HG02981 (cell line): ENCODE measurements around the gene IL15RA.
"Not testable (repeated sequence)": the region's sequence is repeated elsewhere in the genome, so short reads cannot be mapped to it uniquely, and the experiment has no call there.

Experiments
- ATAC-seq: cut with Tn5 transposase; IDR thresholded peaks from one replicate; pipeline ENCODE4 v1.9.1; 2021; ENCODE audit warnings: mild to moderate bottlenecking, moderate library complexity; ENCODE audit not compliant: unreplicated experiment

Gene IL15RA

DNA sequence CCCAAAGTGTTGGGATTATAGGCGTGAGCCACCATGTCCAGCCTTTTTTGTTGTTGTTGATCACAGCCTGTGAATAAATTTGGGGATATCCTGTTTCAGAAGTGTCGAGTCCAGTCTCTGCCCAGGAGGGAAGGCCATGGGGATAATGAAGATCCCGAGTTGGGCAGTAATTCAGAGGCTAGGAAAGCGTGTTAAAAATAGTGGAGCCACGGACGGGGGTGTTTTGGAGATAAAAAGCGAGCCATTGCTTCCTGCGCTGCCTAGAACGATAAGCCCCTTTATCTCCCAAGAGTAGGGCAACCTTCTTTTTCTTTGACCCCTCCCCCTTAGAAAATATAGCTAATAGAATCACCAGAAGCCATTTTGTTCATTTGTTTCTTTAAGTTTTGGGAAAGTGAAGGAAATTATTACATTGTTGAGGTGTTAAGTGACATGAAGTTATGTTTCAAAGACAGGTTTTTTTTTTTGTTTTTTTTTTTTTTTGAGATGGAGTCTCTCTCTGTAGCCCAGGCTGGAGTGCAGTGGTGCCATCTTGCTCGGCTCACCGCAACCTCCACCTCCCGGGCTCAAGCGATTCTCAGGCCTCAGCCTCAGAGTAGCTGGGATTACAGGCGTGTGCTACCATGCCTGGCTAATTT lies 43.3 kb downstream of the IL15RA start:
- ATAC-seq: no peak

DNA sequence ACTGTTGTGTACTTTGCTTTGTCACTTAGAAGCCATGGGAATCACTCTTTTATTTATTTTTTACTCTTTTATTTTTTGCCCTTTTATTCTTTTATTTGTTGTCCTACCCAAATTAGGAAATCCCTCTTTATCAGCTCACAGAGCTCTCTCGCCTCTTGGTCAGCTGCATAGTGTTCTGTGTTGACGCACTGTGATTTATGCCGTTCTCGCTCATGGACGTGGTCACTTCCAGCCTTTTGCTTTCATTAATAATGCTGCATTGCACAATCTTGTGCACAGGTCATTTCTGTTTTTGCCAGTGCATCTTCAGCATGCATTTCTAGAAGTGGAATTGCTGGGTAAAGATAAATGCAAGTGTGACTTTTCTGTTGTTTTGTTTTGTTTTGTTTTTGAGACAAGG lies 45.0 kb downstream of the IL15RA start:
- ATAC-seq: no peak

DNA sequence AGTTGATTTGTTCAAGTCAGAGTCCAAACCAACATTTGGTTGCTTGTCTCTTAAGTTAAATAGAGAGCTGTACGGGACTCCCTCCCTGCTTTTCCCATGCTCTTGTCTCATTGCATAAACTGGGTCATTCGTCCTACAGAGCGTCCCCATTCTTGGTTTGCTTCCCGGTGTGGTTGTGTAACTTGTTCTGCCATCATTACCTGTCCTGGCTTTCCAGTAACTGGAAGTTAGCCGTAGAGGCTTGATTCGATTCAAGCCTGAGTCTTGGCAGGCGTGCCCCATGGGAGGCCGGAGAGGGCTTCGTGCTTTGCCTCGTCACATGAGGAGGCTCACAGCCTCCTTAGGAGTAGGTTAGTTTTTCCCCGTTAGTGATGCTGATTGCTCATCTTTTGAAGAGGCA lies 47.1 kb downstream of the IL15RA start:
- ATAC-seq: no peak

DNA sequence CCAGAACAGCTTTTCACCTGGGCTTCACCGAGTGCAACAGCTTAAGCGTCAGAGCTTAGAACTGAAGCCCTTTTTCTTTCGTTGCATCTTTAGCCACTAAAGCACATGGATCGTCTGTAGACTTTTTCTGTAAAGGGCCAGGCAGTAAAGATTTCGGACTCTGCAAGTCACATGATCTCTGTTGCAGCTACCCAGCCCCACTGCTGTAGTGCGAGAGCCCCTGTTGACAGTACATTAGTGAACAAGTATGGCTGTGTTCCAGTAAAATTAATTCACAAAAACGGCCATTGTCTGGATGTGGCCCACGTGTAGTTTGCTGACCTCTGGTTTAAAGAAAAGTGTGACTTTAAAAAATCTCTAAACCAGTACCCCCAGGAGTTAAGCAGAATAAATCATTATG lies 47.9 kb downstream of the IL15RA start:
- no peak for ATAC-seq

DNA sequence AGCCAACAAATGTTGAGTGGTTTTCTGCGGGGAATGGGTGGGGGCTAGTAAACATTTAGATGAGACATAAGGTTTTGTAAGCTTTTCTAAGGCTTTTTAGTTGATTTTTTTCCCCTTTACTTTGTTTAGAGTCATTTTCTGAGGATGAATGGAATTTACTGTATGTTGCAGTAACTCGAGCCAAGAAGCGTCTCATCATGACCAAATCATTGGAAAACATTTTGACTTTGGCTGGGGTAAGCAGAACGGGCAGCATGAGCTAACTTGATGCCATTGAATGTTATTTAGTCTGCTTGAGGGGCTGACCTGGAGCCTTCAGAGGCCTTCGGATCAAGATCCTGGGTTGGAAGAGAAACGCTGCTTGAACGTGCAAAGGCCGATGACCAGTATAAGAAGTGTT lies 50.0 kb downstream of the IL15RA start:
- ATAC-seq: no peak

DNA sequence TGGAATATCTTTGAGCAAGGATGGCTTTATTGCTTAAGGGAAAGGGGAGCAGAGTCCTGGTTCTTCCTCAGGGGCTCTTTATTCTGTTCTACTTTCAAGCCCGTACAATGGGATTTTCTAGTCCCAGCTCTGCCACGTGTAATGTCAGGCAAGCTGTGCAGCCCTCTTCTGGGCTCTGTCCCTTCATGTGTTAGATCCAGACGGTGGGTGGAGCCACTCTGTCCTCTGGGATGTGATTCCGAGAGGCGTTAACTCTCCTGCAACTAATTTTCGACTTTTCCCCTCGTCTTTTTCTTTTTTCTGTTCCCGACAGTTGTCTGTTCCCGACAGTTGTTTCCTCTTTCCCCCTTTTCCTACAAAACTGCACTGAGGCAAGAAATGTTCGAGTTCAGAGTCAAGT lies 52.5 kb downstream of the IL15RA start:
- no peak for ATAC-seq

DNA sequence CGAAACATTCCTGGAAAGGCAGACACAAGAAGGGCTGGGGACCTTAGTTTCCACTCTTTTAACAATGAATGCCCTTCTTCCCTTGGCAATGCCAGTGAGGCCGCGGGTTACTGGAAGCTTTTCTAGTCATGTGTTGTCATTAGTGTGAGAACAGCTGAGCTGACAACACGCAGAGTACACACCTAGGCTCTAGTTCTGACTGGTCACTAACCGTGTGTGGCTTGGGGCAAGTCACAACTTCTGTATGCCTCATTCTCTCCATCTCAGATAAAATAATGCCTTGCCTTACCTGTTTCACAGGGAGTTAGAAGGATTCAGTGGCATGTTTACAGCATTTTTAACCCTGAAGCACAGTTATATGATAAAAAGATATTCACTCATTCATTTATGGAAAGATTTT lies 55.6 kb downstream of the IL15RA start:
- no peak for ATAC-seq

DNA sequence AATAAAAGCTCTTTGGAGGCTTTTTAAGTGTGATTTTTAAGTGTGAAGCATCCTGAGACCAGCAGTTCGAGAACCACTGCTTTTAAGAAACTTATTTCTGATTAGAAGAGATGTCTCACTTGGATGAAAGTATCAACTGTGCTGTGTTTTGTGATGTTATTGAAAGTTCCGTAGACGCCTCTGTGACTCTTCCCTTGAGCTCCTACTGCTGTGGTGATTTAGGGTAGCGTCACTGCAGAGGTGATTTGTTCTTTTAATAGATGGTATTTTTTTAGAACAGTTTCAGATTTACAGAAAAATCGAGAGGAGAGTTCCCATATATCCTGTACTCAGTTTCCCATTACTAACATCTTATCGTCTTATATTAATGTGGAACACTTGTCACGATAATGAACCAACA lies 57.8 kb downstream of the IL15RA start:
- no peak for ATAC-seq

DNA sequence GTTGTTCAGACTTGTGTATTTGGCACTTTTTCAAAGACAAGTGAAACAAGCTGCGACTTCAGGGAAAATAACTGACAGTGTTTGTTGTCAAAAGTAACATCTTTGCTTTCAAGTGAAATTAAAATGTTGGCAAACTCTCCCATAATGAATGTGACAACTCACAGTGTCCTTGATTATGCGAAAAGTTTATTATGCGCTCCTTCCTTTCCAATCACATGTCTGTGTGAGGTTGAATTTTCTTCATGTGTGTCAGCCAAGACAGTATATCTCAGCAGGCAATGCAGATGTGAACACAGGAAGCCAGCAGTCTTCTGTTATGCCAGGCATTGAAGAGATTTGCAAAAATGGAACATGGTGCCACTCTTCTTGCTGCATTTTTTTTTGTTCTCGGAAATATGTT lies 58.6 kb downstream of the IL15RA start:
- ATAC-seq: no peak

DNA sequence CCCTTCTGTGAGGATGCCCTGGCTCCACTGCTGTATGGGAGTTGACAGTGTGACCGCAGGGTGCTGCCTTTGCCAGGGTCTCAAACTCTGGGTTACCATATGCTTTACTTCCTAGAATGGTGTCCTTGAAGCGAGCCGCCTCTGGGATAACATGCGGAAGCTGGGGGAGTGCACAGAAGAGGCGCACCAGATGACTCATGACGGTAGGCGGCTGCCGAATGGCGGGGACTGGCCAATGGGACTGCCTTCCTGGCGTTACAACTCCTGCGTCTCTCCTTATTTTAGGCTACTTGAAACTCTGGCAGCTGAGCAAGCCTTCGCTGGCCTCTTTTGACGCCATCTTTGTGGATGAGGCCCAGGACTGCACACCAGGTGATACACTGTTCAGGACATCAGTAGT lies 60.0 kb downstream of the IL15RA start:
- ATAC-seq: no peak

DNA sequence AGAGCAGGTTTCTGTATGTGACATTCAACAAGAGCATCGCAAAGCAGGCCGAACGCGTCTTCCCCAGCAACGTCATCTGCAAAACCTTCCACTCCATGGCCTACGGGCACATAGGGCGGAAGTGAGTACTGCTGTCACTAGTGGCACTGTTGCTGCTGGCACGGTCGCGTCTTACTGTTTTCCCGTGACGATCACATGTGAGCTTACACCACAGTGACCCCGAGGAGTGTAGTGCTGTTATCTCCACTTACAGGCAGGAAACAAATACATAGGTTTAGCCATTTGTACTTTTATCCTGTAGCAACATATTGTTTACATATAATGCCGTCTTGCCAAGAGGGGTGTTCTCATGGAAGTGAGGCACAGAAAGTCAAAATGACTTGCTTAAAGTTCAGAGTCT lies 61.9 kb downstream of the IL15RA start:
- no peak for ATAC-seq

DNA sequence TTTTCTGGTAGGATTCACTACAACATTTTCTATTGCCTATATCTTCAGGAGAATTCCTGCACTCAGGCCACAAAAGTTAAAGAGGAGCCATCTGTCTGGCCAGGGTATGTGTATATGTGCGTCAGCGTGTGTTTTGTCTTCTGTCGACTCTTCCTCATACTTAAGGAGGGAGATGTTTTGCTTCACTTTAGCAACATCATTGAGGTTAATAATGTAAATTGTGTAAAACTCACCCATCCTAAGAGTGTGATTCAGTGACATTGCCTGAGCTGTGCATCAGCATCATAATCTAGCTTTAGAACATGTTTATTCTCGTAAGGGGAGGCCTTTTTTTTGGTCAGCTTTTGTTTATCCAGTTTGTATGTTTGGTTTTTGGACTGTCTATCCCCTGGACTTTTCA lies 63.6 kb downstream of the IL15RA start:
- no peak for ATAC-seq

DNA sequence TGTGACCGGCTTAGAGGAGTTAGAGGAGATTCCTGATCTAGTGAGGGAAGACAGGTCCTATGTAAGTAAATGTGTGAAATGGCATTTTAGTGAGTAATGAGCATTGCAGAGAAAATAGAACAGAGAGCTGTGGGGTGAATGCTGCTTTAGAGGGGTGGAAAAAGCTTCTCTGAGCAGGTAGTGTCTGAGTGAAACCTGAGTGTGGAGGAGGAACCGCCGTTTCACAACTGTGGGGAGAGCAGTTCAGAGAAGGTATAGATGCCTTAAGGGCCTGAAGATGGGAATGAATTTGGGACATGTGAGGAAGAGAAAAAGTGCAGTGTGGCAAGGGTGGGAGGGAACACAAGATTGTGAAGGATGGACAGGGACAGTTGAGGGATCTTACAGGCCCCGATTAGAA lies 65.7 kb downstream of the IL15RA start:
- ATAC-seq: no peak

DNA sequence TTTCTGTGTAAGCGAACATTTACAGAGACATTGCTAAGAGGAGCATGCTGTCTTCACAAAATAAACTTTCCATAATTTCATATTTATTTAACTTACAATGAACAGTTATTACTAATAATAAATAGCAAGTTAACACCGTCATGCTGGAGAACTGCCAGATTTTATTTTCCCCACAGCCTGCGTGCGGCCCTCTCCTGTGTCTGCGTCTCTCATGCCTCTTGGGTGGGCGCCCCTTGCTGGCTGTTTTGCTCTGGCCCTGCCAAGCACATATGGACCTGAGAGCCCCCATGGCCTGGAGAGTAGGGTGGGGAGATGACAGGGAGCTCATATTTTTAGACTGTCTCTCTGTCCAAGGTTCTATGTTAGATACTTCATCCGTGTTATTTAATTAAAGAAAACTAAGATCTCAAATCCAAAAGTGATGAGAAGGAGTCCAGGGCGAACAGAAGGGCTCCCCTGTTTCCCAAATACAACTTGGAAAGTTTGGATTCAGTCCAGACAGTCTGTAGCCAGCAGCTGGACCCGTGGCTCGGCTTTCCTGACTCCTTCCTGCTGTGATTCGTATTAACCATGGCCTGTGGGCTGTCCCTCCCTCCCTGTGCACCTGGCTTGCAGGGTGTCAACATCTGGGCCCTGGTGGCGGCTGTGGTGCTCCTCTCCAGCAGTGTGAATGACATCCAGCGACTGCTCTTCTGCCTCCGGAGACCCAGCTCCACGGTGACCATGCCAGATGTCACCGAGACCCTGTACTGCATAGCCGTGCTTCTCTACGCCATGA lies 66.8 kb downstream of the IL15RA start:
- no peak for ATAC-seq

DNA sequence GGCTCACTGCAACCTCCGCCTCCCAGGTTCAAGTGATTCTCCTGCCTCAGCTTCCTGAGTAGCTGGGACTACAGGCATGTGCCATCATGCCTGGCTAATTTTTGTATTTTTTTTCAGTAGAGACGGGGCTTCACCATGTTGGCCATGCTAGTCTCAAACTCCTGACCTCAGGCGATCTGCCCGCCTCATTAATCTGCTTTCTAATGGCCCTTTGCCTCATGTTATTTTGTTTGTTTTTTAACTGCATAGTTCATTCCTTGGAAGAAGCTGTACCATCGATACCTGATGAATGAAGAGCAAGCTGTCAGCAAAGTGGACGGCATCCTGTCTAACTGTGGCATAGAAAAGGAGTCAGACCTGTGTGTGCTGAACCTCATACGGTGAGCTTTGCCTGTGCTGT lies 68.7 kb downstream of the IL15RA start:
- not testable (repeated sequence) for ATAC-seq

DNA sequence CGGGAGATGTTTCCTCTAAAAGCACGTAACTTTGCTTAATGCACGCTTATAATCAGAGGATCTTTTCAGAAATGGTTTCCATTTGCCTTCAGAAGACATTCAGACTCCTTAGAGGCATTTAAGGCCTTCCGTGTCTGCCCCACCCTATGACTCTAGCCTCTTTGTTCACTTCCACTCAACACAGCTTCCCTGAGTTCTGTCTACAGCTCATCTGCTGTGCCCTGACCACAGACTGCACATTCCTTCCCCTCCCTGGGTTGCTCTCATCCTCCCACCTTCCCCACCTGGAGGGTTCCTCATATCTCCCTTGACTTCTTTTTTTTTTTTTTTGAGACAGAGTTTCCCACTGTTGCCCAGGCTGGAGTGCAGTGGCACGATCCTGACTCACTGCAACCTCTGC lies 70.7 kb downstream of the IL15RA start:
- no peak for ATAC-seq

DNA sequence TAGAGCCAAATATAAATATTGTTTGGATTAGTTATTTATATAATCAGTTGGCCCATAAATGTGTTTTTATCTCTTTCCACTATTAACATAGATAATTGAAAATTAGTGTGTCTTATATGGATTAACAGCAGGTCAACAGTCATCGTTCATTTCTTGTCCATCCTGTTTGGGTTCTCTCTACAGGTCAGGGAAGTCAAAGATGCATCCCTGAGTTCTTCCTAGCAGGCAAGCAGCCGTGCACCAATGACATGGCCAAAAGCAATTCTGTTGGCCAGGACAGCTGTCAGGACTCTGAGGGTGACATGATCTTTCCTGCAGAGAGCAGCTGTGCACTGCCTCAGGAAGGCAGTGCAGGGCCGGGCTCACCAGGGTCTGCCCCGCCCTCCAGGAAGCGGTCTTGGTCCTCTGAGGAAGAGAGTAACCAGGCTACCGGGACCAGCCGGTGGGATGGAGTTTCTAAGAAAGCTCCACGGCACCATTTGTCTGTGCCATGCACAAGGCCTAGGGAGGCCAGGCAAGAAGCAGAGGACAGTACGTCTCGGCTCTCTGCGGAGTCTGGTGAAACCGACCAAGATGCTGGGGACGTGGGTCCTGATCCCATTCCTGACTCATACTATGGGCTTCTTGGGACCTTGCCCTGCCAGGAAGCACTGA lies 71.4 kb downstream of the IL15RA start:
- no peak for ATAC-seq

DNA sequence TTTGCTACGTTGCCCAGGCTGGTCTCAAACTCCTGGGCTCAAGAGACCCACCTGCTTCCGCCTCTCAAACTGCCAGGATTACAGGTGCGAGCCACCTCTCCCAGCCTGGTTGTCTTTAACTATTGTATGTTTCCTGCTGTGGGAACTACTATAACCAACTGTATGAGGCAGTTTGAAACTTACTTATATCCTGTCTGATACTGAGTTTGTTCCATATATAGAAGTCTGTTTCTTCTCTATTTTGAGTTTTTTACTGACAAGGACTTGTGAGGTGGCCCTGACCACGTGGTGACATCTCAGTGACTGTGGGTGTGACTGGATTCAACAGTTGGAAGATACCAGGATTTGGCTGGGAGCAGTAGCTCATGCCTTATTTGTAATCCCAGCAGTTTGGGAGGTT lies 73.1 kb downstream of the IL15RA start:
- ATAC-seq: peak; percentile 83

DNA sequence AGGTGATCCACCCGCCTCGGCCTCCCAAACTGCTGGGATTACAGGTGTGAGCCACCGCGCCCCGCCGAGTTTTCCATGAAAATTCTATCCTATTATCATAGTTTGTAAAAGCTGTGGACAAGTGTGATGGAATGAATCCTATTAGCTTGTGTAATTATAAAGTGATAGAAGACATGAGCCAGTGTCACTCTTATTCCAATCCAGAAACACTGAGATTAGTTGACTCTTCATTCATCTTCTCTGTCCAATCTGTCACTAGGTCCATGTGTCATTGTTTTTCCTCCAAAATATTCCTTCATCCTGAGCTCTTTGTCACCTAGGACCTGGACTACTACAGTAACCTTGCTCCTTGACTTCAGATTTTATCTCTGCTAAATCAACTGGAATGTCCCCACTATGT lies 73.8 kb downstream of the IL15RA start:
- no peak for ATAC-seq

DNA sequence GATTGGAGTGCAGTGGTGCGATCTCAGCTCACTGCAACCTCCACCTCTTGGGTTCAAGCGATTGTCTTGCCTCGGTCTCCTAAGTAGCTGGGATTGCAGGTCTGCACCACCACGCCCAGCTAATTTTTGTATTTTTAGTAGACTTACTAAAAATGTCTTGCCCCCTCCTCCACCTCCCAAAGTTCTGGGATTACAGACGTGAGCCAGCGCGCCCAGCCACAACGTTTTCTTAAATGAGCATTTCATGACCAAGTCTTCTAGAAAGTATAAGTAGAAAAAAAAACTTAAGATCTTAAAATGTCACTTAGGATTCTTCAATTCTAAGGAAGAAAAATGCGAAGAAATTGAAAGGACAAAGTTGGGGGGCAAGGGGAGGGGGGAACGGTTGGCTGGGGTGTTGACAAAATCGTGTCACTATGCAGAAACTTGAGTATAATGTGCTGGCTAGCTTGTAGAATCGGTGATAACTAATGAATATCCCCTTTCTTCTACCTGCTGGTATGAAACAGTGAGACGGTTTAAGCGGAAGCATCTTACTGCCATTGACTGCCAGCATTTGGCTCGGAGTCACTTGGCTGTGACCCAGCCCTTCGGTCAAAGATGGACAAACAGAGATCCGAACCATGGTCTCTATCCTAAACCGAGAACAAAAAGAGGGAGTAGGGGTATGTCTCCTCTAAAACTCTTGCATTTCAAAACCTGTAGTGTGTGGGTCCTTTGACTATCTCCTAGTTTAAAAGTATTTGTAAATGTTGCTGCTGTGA lies 74.7 kb downstream of the IL15RA start:
- ATAC-seq: no peak
